HG02885 (cell line): ENCODE measurements around the gene KXD1.
"Not testable (repeated sequence)": the region's sequence is repeated elsewhere in the genome, so short reads cannot be mapped to it uniquely, and the experiment has no call there.

Experiments
- ATAC-seq: cut with Tn5 transposase; IDR thresholded peaks from one replicate; pipeline ENCODE4 v1.9.1; 2021; ENCODE audit warnings: mild to moderate bottlenecking; ENCODE audit not compliant: unreplicated experiment, poor library complexity

The KXD1 gene

DNA sequence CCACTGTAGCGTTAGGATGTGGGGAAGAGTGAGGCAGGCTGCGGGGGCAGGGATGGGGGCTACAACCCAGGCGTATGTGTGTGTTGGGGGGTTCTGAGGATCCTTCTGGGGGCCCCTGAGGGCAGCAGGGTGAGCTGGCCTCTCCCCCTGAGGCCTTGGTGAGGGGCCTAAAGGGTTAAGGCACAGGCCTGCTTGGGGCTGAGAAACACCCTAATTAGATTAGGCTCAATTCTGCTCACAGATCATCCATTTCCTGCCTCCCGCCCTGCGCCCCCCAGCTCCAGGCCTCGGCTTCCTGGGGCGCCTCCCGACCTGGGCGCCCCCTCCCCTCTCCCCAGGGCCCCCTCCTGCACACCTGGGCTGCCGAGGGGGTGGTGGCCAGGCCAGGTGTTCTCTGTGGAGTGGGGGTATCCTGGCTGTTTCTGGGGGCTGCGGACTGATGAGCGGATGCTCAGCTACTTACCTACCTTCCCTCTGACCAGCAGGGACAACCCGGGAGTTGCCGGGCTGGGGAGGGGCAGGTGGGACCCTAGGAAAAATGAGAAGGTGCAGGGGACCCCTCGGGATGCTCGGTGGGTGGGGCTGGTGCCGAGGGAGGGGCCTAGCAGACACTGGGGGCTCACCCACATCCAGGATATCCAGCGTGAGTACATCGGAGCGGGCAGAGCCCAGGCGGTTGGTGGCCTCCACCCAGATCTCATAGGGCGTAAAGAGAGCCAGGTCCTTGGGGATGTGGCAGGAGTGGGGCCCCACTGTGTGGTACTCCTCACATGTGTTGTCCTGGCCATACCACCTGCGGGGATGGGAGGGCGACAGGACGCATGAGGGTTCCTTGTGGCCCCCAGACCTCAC, 40.4 kb downstream of the KXD1 start:
- ATAC-seq: no peak

DNA sequence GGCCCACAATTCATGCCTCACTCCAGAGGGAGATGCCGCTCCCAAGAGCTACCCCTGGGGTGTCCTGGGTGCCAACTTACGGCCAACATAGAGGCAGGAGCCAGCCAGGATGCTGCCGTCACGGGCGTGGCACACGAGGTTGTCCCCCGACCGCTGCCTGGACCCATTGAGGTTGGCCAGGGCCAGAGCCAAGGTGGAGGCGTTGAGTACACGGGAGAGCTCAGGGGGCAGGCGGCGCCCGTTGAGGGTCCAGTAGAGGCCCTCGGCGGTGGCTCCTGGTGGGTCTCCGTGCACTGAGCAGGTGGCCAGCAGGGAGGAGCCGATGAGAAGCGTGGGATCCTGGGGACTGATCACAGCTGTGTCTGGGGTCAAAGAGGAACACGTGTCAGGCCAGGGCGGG, 41.8 kb downstream of the KXD1 start:
- no peak for ATAC-seq

- ATAC-seq: not testable (repeated sequence)
Measured at GRCh38 chr19:18600692-18601397, 43.2 kb downstream of the KXD1 start.

DNA sequence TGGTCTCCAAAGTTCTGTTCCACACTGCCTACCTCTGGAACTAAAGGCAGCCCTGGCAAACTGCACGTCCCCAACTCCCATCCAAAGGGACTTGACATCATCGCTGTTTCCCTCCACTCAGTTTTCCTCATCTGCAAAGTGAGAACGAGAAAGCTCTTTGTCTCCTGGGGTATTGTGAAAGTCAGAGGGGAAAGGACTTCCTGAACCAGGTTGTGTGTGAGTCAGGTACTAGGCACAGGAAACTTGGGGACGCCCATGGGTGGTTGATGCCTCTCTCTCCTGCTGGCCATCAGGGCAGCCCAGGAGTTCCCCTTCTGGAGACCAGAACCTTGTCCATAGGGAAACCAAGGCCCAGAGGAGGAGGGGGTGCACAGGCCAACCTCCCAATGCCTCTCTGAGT, 44.2 kb downstream of the KXD1 start:
- no peak for ATAC-seq

DNA sequence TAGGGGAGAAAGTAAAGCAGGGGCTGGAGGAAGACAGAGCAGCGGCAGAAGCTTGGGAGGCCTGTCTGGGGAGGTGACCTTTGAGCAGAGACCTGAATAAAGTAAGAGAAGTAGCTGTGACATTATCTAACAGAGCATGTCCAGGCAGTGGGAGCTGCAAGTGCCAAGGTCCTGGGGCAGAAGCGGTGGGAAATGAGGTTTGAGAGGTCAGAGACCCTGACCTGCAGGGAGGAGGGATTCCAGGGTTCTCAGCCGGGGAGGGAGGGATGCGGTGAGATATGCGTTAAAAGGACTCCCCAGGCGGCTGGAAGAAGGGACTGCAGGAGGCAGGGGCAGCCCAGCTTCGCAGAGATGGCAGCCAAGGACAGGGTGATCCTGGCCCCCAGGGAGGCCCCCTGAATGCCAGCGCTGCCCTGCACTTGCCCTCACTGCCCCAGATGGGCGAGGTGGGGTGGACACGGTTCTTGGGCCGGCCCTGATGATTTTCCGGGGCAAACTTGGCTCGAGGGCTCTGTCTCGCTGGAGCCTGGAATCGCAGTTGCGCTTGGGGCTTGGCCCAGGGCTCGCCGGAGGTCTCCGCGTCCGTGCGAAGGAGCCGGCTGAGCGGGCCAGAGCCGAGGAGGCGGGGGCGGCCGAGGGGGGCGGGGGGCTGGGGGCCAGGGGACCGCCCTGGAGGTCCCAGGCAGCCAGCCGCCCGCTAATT, 45.7 kb downstream of the KXD1 start:
- ATAC-seq: no peak

DNA sequence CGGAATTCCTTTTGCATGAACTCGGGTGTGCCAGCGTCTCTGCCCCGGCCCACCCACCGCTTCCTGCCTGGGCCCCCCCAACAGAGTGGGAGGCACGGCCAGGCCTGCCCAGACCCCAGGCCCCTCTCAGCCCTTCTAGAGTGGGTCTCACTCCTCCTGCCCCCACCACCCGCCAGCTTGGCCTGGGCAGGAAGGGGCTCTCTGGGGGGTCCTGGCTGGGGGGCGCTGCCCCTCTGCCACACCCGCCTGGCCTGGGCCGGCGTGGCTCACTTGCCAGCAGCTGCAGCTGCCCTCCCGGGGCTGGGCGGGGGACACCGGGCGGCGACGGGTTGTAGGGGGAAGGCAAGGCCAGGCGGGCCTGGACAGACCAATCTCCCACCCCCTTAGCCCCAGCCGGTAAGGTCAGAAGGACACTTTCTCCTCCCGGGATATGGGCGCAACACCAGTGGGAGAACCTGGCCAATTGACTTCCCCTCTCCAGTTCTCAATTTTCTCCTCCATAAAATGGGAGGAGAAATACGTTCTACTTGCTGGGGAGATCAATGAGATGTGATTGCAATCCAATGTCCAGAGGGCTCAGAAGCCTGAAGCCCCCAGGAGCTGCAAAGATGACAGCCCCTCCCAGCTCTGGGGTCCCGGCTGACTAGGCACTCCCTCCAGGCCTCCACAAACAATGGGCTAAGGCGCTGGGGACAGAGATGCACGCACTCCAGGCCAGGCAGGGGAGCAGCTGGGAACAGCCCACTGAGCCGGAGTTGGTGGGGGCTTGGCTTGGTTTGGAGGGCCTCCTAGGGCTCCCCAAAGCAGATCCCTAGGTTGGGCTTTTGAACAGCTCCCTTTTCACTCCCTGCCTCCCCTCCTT, 46.5 kb downstream of the KXD1 start:
- ATAC-seq: no peak

GRCh38 chr19:18604820-18605159, 47.1 kb downstream of the KXD1 start:
- ATAC-seq: no peak

DNA sequence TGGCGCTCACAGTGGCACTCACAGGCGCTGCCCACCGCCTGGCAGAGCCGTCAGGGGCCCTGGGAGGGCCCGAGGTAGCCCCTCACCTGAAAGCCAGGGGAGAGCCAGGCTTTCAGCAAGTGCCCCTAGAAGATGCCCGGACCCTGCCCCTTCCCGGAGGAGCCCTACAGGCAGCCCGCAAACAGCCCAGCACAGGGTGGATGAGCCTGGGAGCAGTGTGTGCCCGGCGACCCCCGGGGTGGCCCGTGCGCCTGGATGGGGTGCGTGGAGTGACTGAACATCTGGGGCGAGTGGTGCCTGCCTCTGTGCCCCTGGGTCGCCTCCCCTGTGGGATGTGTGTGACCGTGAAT, 47.5 kb downstream of the KXD1 start:
- no peak for ATAC-seq

GRCh38 chr19:18605546-18606280, 48.0 kb downstream of the KXD1 start:
- no peak for ATAC-seq

DNA sequence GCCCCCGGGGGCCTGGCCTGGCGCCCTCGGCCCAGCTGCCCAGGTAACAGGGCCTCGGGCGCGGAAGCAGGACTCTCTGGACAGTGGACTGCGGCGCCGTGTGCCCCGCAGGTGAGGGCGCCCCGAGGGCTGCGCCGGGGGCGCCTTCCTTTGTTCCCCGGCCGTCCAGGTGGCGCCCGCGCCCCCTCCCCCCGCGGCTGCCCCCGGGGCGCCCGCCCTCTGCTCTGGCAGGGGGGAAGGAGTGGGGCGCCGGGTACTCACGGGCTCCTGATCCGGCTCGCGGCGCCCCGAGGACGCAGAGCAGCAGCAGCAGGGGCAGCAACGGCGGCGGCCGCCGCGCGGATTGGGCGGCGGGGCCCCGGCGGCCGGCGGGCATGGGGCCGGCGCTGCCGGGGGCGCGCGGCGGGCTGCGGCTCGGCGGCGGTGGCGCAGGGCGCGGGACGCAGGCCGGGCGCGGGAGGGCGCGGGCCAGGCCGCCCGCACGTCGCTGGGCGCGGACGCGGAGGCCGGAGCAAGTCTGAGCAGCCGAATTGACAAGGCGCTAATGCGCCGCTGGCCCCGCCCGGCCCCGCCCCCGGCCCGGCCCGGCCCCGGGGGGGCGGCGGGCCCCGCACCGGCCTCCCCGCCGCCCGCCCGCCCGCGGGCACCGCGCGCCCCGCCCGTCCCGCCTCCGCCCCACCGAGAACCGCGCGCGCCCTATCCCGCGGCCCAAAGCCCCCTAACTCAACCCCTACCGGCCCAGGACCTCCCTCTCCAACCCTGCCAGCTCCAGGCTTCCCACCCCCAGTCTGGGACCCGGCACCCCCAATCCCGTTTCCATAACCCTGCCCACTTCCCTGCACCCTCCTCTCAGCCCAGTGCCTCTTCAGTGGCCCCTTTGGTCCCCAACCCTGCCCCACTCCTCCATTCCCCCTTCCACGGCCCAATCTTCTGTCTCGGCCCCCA, 48.9 kb downstream of the KXD1 start, which contains the start of gene CRLF1:
Gene CRLF1, minus strand, starts transcription at position 519 of the 945 bp plus-strand sequence. Its CDS starts 143 bp downstream, at position 376.
- no peak for ATAC-seq

GRCh38 chr19:18607226-18608101, 49.8 kb downstream of the KXD1 start:
- ATAC-seq: no peak

- ATAC-seq: no peak
Measured at GRCh38 chr19:18608102-18608804, 50.6 kb downstream of the KXD1 start.

DNA sequence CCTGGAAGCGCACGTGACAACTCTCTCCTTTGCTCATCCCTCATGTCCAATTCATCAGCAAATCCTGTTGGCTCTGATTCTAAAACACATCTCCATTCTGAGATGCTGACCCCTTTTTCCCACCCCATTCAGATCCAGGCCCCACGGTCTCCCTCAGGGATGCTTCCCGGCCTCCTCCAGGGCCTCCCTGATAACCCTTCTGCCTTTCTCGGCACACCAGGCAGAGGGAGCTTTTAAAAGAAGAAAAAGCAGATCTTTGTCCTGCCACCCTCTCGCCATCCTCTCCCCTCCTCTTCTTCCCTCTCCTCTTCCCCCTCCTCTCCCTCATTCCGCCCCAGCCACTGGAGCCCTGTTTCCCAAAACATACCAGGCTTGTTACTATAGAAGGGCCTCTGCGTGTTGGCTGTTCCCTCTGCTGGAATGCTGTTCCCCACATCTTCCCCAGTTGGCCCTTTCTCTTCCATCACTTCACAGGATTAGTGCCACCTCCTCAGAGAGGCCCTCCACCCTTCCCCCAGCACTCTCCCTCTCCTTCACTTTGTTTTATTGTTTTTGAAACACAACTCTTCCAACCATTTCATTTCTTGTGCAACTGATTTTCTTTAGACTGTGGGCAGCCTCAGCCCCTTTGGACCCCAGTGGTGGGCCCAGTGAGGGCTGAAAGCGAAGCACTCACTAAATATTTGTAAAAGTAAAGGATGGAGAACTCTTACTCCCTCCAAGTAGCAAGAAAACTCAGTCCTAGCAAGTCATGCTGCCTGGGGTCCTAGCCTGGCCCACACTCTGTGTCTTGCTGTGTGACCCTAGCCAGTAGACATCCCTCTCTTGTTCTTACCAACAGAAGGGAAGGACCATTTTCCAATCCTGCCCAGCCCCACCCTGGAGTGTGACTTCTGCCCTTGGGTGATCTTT, 51.4 kb downstream of the KXD1 start:
- no peak for ATAC-seq

DNA sequence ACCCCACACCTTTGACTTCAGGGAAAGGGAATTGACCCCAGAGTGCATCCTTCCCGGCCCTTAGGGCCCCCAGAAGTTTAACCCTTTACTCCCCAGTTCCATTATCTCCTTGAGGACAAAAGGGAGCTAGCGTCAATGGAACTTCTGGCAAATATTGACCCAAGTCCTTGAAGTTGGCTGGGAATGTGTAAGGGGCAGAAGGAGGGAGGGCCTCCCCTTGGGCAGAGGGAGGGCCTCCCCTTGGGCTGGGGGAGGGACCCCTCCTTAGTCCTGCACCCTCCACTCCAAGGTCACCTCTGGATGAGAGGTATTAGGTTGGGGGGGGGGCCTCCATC, 52.0 kb downstream of the KXD1 start:
- ATAC-seq: no peak

DNA sequence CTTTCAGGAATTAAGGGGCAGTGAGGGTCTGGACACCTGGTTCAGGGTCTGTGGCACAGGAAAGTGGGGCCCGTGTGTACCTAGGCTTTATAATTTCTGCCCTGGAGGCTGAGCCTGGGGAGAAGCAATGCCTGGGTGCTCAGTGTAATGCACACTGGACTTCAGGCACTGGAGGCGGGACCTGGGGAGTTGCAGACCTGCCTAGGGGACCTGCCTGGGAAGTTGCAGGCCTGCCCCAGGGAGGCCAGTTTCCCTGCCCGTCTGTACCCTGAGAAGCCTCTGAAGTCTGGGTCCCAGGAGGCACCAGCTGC, 52.5 kb downstream of the KXD1 start:
- no peak for ATAC-seq

GRCh38 chr19:18610556-18611326, 53.1 kb downstream of the KXD1 start:
- ATAC-seq: no peak
